Measurements from ENCODE around the gene DUSP8.

DUSP8 gene

DNA sequence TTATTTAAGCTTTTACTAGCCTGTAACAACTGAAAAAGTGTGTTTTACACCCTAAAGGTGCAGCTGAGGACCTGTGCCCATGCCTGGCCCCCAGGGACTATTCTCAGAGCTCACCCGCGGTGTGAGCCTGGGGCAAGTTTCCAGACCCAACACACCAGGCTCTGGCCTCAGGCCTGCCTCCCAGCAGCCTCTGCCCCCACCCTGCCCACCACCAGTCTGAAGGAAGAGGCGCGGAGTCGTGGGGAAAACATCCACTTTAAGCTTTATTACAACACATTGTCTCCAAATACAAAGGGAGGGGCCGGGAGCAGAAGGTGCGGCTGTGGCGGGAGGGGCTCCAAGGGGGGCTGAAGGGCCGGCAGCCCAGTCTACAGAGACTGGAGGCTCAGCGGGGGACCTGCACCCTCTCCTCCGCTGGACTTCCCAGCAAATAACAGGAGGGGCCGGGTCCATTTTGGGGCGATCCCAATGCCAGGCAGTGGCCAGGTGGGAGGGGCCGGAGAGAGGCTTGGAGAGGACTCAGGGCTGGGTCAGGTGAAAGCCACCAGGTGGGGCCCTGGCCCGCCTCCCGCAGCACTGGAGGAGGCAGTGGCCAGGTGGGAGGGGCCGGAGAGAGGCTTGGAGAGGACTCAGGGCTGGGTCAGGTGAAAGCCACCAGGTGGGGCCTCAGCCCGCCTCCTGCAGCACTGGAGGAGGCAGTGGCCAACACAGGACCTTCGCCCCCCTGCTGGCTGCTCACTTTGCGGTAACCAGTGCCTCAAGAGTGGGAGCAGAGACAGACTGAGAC, 18.1 kb downstream of the DUSP8 start:
- no peak for DNase-seq

GRCh38 chr11:1549338-1550330, 22.4 kb downstream of the DUSP8 start:
- DNase-seq, result no peak

DNA sequence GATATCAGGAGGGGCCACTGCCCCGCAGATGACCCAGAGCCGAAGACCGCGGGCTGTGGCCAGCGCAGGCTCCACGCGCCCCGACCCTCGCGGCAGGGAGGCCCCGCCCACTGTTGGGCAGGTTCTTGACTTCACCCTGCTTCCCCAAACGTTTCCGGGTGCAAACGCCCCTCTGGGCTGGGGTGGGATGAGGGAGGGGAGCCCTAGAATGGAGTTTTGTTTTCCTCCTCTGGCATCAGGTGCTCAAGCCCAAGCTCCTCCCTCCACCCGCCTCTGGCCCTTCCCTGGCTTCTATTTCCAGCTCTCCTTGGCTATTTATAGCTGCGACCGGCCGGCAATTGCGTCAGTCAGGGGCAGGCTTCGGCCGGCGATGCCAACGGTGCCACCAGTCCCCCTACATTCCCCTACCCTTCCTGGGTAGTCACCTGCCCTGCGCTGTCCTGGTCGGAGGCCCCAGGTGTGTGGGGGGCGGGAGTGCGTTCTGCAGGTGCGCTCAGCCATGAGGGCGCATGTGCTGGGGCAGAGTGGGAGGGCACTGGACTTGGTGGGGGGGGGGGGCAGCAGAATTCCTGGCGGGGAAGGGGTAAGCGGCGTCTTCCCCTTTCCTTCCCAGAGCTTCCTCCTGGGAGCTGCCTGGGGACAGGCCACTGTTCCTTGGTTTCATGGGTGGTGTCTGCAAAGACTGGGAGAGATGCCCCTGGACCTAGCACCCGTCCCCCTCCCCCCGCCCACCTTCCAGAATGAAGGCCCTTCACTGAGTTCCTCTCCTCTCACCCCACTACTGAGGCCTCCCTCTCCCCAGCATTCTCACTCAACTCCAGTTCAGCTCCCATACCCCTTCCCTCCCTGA, 23.6 kb downstream of the DUSP8 start:
- no peak for DNase-seq

DNA sequence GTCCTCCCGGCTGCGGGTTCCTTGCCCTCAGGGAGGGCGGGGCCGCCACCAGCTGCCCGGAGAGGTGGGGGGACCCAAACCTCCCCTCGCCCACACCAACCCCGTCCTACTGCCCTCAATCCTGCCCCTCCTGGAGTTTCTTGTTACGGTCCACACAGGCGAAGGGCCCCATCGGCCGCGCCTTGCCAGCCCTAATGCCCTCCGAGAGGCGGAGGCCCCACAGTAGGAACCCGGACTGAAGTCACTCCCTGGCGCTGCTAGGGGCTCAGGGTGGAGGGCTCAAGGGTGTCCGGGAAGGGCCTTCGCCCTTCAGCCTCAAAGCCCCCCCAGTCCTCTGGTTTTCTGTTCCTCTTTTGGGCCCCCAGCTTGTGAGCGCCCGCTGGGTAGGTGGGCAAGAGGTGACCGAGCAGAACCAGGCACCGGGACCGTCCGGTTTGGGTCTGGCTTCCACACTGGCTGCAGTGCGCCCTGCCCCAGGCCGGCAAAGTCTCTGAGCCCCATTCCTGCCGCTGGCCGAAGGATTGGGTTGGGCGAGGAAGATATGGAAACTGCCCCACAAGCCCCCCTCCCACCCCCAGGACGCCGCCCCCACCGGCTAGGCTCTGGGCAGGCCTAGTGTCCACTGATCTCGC, 24.5 kb downstream of the DUSP8 start:
- no peak for DNase-seq

DNA sequence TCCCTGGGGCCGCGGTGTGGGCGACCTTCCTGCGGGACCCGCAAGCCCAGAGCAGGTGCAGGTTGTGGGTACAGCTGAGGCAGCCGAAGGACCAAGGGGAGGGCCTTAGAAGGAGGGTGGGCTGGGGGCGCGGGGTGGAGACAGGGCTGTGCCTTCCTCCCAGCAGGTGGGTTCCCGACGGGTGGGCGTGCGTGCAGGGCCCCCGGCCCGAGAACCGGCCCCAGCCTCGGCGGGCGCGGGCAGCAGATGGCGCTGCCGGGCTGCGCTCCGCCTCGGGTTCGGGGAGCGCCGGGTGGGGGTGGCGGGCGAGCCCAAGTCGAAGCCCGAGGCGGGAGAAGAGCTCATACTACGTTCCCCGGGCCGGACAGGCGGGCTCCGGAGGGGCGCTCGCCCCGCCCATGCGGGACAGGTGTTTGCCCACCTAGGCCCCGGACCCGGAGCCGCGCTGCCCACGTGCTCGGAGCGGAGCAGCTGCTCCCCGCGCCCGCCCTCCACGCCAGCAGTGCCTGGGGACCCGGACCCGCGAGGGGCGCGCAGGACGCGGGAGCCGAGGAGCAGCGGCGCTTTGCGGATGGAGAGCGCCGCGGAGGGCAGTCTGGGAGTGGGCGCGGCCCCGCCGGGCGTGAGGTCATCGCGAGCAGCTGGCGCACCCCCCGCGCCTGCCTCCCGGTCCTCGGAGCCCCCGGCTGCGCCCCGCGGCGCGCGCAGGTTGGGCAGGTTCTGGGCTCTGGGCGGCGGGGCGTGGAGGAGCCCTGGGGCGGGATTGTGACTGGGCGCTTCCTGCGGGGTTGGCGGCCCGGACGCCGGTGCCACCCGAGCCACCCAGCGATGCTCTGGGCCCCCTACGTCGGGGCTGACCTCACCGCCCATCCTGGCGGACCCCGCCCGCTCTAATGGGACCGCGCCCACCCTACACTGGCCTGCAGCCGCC, 25.3 kb downstream of the DUSP8 start:
- DNase-seq, result peak; percentile 19

DNA sequence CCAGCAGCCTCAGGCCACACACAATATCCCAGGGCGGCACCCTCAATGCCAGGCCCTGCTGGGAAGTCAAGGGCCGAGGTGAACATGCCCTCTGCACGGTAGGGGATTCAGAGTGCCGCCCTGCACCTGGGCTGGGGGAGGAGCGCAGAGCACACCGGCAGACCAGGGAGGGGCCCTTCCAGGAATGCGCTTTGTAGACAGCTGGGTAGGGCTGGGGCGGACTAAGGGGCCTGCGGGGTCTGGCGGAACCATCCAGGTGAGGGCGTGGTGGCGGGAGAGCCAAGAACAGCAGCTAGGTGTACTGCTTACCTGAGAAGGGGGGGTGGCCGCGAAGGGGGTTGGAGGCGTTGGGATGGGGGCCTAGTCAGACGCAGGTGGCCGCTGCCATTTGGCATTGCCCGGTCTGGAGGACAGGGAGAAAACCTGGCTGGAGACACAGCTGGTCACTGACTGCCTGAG, 26.0 kb downstream of the DUSP8 start:
- no peak for DNase-seq

DNA sequence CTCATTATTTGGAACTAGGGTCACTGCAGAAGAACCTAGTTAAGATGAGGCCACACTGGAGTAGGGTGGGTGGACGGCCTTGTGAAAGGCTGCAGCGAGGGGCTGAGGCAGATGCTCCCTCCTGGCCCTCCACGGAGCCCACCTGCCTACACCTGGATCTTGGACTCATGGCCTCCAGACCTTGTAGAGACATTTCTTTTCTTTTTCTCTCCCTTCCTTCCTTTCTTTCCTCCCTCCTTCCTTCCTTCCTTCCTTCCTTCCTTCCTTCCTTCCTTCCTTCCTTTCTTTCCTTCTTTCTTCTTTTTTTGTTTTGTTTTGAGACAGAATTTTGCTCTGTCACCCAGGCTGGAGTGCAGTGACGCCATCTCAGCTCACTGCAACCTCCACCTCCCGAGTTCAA, 26.6 kb downstream of the DUSP8 start:
- DNase-seq, result no peak

GRCh38 chr11:1544536-1544935, 27.5 kb downstream of the DUSP8 start:
- DNase-seq, result no peak

DNA sequence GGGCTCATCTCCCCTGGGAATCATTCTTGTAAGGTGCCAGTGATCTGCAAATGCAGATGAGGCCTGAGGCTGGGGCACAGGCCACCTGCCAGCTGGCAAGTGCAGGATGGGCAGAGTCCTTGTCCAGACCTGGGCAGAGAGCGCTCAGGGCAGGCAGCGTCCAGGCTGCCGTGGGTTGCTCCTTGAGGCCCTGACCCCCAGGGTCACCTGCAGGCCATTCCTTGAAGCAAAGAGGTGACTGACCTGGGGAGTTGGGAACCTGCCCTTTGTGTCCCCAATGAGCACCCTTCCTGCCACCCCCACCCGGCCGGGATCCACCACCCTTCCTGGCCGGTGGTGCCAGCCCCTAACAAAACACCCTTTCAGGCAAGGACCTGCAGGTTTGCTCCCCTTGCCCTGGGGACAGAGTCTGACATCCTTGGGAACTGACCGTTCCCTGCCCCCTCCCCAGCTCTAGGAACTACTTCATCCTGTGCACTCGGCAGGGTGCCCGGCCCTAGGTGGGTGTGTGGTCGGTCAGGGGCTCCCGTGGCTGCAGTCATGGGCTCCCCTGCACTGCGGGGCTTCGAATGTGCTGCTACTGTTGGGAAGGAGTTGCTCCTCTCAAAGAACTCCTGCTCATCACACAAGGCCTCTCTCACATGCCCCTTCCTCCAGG, 28.3 kb downstream of the DUSP8 start:
- DNase-seq, result no peak

- DNase-seq, result no peak
Measured at GRCh38 chr11:1542267-1542666, 29.8 kb downstream of the DUSP8 start.

- no peak for DNase-seq
Measured at GRCh38 chr11:1541474-1542204, 30.4 kb downstream of the DUSP8 start.

GRCh38 chr11:1540074-1540473, 32.0 kb downstream of the DUSP8 start:
- DNase-seq, result no peak

DNA sequence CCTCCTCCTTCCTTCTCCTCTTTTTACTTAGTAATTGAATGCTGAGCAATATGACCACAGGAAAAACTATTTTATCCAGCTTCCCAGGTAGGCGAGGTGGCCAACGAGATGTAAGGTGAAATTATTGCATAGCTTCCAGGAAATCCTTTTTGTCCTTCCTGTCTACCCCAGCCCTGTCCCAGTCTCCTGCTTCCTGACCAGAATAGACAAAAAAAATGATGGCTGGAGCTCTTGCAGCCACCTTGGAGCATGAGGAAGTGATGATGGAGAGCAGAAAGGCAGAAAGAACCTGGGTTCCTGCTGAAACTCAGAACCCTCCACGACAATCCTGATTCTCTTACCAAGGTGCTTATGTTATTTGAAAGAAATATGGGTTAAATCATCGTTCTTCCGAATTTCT, 33.9 kb downstream of the DUSP8 start:
- no peak for DNase-seq

DNA sequence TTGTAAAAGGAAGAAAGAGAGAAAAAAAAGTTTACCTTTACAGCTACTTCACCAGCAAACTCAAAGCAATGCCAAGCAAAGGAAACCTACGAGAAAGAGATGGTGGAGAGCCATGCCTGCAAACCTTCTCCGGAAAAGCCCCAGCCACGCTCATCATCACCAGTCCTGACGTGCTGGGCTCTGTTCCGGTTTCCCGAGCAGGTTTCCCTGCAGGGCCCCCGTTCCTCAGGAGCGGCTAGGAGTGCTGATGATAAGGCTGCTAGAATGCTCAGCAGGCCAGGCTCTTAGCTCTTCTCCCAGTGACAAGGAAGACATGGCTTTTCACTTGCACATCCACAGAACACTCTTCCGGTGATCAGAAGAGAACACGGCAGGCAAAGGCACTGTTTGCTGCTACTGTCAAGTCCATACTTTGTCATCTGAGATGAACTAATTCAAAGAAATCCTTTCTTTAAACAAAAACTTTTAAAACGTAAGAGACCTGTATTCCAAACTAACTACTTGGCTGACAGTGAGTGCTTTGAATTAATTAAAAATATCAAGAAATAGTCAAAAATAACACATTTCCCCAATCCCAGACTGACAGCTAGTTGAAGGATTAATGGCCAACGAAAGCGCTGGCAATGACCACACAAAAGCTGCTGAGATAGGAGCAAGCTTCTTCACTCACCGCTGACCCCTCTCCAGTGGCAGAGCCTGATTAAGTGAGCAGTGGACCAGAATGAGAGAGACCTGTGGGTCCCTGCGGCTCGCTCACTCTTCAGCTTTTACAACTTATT, 35.8 kb downstream of the DUSP8 start:
- no peak for DNase-seq

DNA sequence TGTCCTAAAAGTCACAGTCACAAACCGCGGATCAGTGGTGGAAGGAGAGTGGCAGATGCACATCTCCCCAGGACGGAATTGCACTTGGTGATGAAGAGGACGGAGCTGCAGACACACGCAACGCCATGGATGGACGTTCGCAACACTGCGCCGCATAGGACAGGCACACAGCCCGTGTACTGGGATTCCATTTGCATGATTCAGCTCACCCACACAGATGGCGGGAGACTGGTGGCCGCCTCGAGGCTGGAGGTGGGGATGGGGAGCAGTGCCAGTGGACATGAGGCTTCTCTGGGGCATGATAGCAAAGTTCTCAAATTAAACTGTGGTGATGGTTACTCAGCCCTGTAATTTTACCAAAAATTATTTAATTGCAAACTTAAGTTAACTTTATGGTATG, 37.4 kb downstream of the DUSP8 start:
- no peak for DNase-seq

GRCh38 chr11:1534171-1534570, 37.9 kb downstream of the DUSP8 start:
- DNase-seq, result no peak

DNA sequence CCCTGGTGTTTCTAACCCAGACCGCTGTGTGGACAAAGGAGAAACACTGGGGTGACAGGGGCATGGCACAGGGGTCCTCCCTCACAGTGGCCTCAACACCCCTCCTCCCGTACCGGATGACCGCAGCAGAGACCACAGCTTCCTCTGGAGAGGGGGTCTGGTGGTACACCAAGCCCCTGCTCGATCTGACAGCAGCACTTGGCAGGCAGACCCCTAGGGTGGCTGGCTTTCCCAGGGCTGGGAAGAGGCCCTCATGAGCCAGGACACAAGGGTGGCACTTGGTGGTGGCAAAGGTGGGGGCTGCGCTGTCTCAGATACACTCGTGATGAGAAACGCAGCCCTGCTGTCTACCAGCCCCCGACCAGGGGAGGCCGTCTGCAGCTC, 38.7 kb downstream of the DUSP8 start:
- no peak for DNase-seq

- peak; percentile 33 for DNase-seq
Measured at GRCh38 chr11:1532606-1533341, 39.3 kb downstream of the DUSP8 start.

All from fibroblast of skin of abdomen (primary cell).